Activated T-helper 1 cell treated with anti-CD3 and anti-CD28 coated beads, Interleukin-2, amount 50 U/mL, for 16 hours (primary cell): ENCODE measurements around the gene PTCRA.
"Not testable (repeated sequence)": the region's sequence is repeated elsewhere in the genome, so short reads cannot be mapped to it uniquely, and the experiment has no call there.

Experiments used
- DNase-seq, 2 donors: peaks; one replicate each; pipeline ENCODE4 v3.0.0-alpha.2; 2020; ENCODE audit warnings: low read depth in 1 of 2, low spot score in 1 of 2

Gene PTCRA

GRCh38 chr6:42939810-42940167 is 23.9 kb downstream of the PTCRA start:
- DNase-seq: no peak

GRCh38 chr6:42940493-42941045 is 24.7 kb downstream of the PTCRA start:
- no peak for DNase-seq

DNA sequence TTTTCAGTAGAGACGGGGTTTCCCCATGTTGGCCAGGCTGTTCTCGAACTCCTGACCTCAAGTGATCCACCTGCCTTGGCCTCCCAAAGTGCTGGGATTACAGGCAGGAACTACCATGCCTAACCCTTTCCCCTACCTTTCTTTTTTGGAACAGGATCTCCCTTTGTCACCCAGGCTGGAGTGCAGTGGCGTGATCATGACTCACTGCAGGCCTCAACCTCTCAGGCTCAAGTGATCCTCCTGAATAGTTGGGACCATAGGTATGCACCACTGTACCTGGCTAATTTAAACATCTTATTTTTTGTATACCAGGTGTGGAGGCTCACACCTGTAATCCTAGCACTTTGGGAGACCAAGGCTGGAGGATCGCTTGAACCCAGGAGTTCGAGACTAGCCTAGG is 25.5 kb downstream of the PTCRA start:
- not testable (repeated sequence) for DNase-seq

GRCh38 chr6:42942444-42942843 is 26.6 kb downstream of the PTCRA start:
- DNase-seq: no peak

DNA sequence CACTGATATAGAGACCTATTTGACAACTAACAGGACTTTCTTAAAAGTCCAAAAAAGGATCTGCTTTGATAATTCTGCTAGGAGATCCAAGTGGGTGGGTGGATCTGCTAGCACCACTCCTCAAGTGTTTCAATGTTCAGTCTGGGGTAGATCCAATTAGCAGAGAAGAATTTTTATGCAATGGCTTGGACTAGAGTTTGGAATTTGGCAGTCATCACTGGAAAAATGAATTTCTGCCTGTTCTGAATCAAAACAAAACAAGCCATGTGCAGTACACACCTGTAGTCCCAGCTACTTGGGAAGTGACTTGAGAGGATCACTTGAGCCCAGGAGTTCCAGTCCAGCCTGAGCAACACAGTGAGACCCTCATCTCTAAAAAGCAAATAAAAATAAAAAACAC is 32.1 kb downstream of the PTCRA start:
- no peak for DNase-seq

DNA sequence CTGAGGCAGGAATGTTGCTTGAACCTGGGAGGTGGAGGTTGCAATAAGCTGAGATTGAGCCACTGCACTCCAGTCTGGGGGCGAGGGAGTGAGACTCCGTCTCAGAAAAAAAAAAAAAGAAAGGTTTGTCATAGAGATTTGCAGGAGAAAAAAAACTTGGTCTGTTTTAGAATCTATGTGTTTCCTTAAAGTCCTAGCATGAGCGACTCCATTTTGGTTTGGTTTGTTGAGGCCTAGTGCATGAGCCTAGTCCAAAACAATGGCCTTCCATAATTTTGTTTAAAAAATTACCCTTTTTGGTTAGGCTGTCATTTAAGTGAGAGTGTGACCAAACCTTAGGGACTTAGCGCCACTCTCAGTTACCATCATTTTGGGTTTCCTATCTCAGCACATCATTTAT is 36.5 kb downstream of the PTCRA start:
- no peak for DNase-seq

- not testable (repeated sequence) for DNase-seq
These were observed 38.6 kb downstream of the PTCRA start for GRCh38 chr6:42954405-42954804.

DNA sequence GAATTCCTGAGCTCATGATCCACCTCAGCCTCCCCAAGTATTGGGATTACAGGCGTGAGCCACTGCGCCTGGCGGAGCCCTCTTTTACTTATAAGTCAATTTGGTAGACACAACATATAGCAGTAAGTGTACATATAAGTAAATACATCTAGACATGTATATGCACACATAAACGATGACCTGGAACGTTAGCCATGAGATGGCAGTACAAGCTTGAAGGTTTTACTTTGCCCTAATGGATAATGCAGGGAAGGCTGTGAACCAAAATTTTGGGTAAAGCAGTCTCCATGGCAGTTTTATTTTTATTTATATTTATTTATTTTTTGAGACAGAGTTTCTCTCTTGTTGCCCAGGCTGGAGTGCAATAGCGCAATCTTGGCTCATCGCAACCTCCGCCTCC is 42.3 kb downstream of the PTCRA start:
- no peak for DNase-seq

DNA sequence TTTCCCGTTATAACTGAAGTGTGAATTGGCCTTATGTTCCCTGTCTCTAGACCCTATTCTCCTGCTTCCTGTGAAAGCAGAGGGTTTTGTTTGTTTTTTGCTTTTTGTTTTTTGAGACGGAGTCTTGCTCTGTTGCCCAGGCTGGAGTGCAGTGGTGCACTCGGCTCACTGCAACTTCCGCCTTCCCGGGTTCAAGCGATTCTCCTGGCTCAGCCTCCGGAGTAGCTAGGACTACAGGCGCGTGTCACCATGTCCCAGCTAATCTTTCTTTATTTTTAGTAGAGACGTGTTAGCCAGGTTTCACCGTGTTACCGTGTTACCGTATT is 44.0 kb downstream of the PTCRA start:
- DNase-seq: no peak

- peak in 1 of 2 donors; percentile 29 for DNase-seq
These were observed 44.6 kb downstream of the PTCRA start, which contains the start of gene GNMT for GRCh38 chr6:42960243-42961019. Gene GNMT (plus strand): TSS chr6:42960754. CDS start chr6:42960768, 14 bp downstream.

GRCh38 chr6:42961020-42961470 is 45.2 kb downstream of the PTCRA start:
- DNase-seq: no peak

- DNase-seq: no peak
These were observed 46.2 kb downstream of the PTCRA start for GRCh38 chr6:42962096-42962495.

GRCh38 chr6:42962502-42963178 is 46.8 kb downstream of the PTCRA start:
- DNase-seq: no peak

DNA sequence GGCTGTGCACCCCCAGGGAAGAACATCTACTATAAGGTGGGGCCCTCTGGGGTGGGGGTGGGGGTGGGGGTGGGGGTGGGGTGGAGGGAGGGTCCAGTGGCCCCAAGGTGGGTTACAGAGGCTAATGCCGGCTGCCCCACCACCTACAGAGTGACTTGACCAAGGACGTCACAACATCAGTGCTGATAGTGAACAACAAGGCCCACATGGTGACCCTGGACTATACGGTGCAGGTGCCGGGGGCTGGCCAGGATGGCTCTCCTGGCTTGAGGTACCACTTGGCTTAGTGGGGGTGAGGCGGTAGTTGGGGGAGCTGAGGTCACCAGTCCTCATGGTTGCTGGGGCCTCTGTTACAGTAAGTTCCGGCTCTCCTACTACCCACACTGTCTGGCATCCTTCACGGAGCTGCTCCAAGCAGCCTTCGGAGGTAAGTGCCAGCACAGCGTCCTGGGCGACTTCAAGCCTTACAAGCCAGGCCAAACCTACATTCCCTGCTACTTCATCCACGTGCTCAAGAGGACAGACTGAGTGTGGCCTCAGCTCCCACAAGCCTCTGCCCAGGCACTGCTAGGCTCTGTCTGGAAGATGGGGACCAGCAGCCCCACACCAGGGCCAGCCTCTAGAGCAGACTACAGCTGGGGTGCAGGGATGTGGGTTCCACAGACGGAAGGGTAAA is 47.5 kb downstream of the PTCRA start:
- DNase-seq: no peak

GRCh38 chr6:42963855-42964605 is 48.2 kb downstream of the PTCRA start:
- DNase-seq: no peak

GRCh38 chr6:42966571-42966970 is 50.7 kb downstream of the PTCRA start:
- no peak for DNase-seq

DNA sequence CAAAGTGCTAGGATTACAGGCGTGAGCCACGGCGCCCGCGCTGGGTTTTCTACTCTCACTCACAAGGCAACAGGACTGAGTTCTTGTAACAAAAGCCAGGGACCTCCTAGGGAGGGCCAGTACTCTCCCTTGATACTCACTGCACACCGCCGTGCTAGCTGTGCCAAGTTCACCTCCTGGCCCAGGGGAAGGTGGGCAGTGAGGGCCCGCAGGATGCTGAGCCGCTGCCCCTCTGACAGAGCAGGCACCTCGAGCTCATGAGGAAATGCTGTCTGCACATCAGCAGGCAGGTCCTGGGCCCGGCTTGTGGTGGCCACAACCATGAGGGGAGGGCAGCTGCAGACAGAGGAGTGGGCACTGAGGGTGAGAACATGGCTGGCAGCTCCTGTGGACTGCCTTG is 51.4 kb downstream of the PTCRA start:
- no peak for DNase-seq

DNA sequence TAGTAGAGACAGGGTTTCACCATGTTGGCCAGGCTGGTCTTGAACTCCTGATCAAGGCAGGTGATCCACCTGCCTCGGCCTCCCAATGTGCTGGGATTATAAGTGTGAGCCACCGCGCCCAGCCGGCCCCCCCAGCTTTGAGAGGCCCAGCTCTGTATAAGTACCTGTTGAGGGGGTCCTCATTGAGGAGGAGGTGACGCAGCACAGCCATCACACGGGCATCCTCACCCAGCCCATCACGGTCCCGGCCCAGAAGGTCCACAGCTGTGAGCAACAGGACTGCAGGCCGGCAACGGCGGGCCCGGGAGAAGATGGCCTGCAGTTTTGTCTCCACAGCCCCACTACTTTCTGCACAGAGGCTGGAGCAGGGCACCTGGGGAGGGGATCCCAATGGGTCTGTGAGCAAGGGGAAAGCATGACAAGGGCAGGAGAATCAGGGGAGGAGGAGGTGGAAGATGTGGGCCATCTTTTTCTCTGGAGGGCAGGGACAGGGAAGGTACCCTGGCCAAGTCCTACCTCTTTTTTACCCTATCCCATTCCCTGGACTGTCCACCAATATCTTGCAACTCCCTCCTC is 52.4 kb downstream of the PTCRA start:
- no peak for DNase-seq

DNA sequence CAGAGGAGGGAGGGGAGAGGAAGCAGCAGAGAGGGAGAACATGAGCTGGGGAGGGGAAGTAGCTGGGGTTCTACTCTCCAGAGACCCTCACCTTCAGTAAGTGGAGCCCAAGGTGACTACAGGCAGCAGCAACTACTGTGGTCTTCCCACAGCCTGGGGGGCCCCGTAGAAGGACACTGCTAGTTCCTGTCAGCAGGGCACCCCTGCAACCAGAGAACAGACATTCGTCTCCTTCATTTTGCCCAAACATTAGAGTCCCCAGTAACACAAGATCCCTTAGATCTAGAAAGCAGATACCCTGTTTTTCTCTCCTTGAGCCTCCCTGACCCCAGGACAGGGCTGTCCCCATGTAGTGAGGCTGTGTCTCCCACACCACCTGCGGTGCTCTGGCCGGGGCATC is 52.9 kb downstream of the PTCRA start:
- DNase-seq: no peak

DNA sequence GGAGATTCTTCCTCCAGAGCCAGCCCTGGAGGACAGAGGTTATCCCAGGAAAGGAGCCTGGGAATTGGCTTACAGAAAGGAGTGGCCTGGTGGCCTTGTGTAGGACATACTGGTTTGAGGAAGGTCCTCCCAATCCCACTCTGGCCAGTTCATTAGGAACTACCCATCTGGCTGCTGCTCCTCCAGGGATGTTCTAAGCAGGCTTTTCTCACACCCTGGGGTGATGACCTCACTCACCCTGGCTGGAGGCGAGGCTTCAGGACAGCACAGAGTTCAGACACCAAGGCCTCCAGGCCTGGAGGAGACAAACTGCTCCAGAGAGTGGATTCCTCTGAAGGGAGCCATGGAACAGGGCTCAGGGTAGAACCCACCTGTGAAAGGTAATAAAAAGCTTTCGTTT is 53.6 kb downstream of the PTCRA start:
- no peak for DNase-seq

DNA sequence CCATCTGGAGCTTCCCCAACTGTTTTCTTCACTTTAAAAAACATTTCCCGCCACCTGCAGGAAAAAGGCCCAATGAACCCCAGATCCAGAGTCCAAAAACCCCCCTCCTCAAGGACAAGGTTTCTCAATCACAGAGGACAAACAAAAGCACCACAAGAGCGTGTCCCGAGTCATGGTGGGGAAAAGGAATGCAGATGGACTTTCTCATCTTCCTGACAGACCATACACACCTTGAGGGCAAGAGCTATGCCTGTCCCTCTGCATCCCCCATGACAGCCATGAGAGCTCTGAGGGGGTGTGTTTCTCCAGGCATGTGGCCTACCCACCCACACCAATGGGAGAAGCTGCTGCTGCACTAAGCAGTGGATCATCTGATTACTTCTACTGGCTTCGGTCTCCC is 54.1 kb downstream of the PTCRA start:
- no peak for DNase-seq
